Activated naive CD8-positive, alpha-beta T cell treated with anti-CD3 and anti-CD28 coated beads, Interleukin-2, amount 10 ng/mL, durations not matched to agents 7 days and 5 days (primary cell): ENCODE results near the gene MRNIP. TPM values are rescaled to one million over a fixed set of nuclear protein-coding genes. Genes with fewer than 3 reads are reported as not detected.
A peak's percentile ranks its signal among the peaks of the same experiment; 100 is the strongest.

ENCODE experiments used
- ATAC-seq: fragments of 150-1000 bp; cut with Tn5 transposase; one replicate; pipeline ENCODE4 v1.10.0; 2021; ENCODE audit warnings: low read depth, moderate library complexity
- POLR2A ChIA-PET: fragments of 350-600 bp; sonication (Branson Sonifier 250); formaldehyde crosslinking; loops from one replicate; lab custom pipeline; 2021; ENCODE audit warnings: antibody characterized with exemption; lab: Charles Lee
- DNase-seq: peaks from one replicate; pipeline ENCODE4 v3.0.0; 2021
- H3K27ac Mint-ChIP-seq: one replicate; pipeline ENCODE4 v1.8.0; 2022; ENCODE audit warnings: mild to moderate bottlenecking, mixed read lengths
- H3K27me3 Mint-ChIP-seq: one replicate; pipeline ENCODE4 v1.8.0; 2022; ENCODE audit warnings: mild to moderate bottlenecking, moderate library complexity, mixed read lengths
- H3K36me3 Mint-ChIP-seq: one replicate; pipeline ENCODE4 v1.8.0; 2021; ENCODE audit warnings: mild to moderate bottlenecking, mixed read lengths
- H3K4me1 Mint-ChIP-seq: one replicate; pipeline ENCODE4 v1.8.0; 2021; ENCODE audit warnings: mixed read lengths
- H3K4me3 Mint-ChIP-seq: one replicate; pipeline ENCODE4 v1.8.0; 2022; ENCODE audit warnings: mild to moderate bottlenecking, moderate library complexity, mixed read lengths
- H3K9me3 Mint-ChIP-seq: one replicate; pipeline ENCODE4 v1.8.0; 2021; ENCODE audit warnings: mixed read lengths
- total RNA-seq, 2 experiments: library from RNA; stranded (reverse); gene quantifications; one replicate each; pipeline ENCODE4 v1.2.3, GENCODE V29; 2021

The MRNIP gene
- total RNA-seq, 2 experiments from 2014 or later = 46.1 to 47.4 TPM

- H3K36me3 Mint-ChIP-seq = peaks cover 11% of the 10 kb centered on the region
- no peak overlapping the region for H3K4me3 Mint-ChIP-seq
- peaks cover 2% of the 10 kb centered on the region for H3K4me1 Mint-ChIP-seq
- ATAC-seq (no peak), DNase-seq (no peak)
- POLR2A ChIA-PET = no interaction called here
- no peaks in the 10 kb centered on the region for H3K27me3 Mint-ChIP-seq
- no peak overlapping the region for H3K27ac Mint-ChIP-seq
- H3K9me3 Mint-ChIP-seq = no peaks in the 10 kb centered on the region
Measured at GRCh38 chr5:179895861-179896260, 37.2 kb upstream of the MRNIP start.

- no peaks in the 10 kb centered on the region for H3K9me3 Mint-ChIP-seq
- H3K36me3 Mint-ChIP-seq = peaks cover 11% of the 10 kb centered on the region
- ATAC-seq = no peak
- H3K4me3 Mint-ChIP-seq = no peak overlapping the region
- POLR2A ChIA-PET = no interaction called here
- DNase-seq = no peak
- no peaks in the 10 kb centered on the region for H3K27me3 Mint-ChIP-seq
- H3K4me1 Mint-ChIP-seq = no peaks in the 10 kb centered on the region
- no peak overlapping the region for H3K27ac Mint-ChIP-seq
Measured at GRCh38 chr5:179893958-179894895, 35.6 kb upstream of the MRNIP start.

GRCh38 chr5:179893076-179893957 lies 34.7 kb upstream of the MRNIP start:
- no peak overlapping the region for H3K27ac Mint-ChIP-seq
- no peaks in the 10 kb centered on the region for H3K4me1 Mint-ChIP-seq
- ATAC-seq (no peak), DNase-seq (no peak)
- H3K9me3 Mint-ChIP-seq = no peaks in the 10 kb centered on the region
- no peaks in the 10 kb centered on the region for H3K27me3 Mint-ChIP-seq
- POLR2A ChIA-PET = no interaction called here
- H3K36me3 Mint-ChIP-seq = peaks cover 11% of the 10 kb centered on the region
- H3K4me3 Mint-ChIP-seq = no peak overlapping the region

GRCh38 chr5:179892255-179892654 lies 33.6 kb upstream of the MRNIP start:
- POLR2A ChIA-PET = no interaction called here
- Mint-ChIP-seq H3K27me3 (no peaks in the 10 kb centered on the region), H3K4me1 (no peaks in the 10 kb centered on the region), H3K4me3 (no peak overlapping the region), H3K27ac (no peak overlapping the region), H3K9me3 (no peaks in the 10 kb centered on the region), H3K36me3 (peaks cover 16% of the 10 kb centered on the region)
- DNase-seq (no peak), ATAC-seq (no peak)

GRCh38 chr5:179890751-179891682 lies 32.4 kb upstream of the MRNIP start:
- no peaks in the 10 kb centered on the region for H3K4me1 Mint-ChIP-seq
- peaks cover 28% of the 10 kb centered on the region for H3K36me3 Mint-ChIP-seq
- H3K4me3 Mint-ChIP-seq = no peak overlapping the region
- H3K9me3 Mint-ChIP-seq = peaks cover under 1% of the 10 kb centered on the region
- POLR2A ChIA-PET = no interaction called here
- ATAC-seq (no peak), DNase-seq (no peak)
- H3K27me3 Mint-ChIP-seq = no peaks in the 10 kb centered on the region
- no peak overlapping the region for H3K27ac Mint-ChIP-seq

GRCh38 chr5:179889885-179890284 lies 31.3 kb upstream of the MRNIP start:
- peaks cover 4% of the 10 kb centered on the region for H3K9me3 Mint-ChIP-seq
- no peak overlapping the region for H3K4me3 Mint-ChIP-seq
- POLR2A ChIA-PET = no interaction called here
- no peak for ATAC-seq
- no peaks in the 10 kb centered on the region for H3K4me1 Mint-ChIP-seq
- no peaks in the 10 kb centered on the region for H3K27me3 Mint-ChIP-seq
- peaks cover 40% of the 10 kb centered on the region for H3K36me3 Mint-ChIP-seq
- no peak overlapping the region for H3K27ac Mint-ChIP-seq
- DNase-seq = no peak

- Mint-ChIP-seq H3K27me3 (no peaks in the 10 kb centered on the region), H3K4me3 (no peak overlapping the region), H3K9me3 (peaks cover 17% of the 10 kb centered on the region), H3K4me1 (no peaks in the 10 kb centered on the region), H3K27ac (no peak overlapping the region), H3K36me3 (peaks cover 61% of the 10 kb centered on the region)
- POLR2A ChIA-PET = no interaction called here
- DNase-seq (no peak), ATAC-seq (no peak)
Measured at GRCh38 chr5:179887802-179888201, 29.2 kb upstream of the MRNIP start.

- DNase-seq = no peak
Measured at GRCh38 chr5:179887095-179887494, 28.5 kb upstream of the MRNIP start.

GRCh38 chr5:179886190-179886911 lies 27.7 kb upstream of the MRNIP start:
- POLR2A ChIA-PET = no interaction called here
- no peaks in the 10 kb centered on the region for H3K4me1 Mint-ChIP-seq
- DNase-seq (no peak), ATAC-seq (no peak)
- no peak overlapping the region for H3K4me3 Mint-ChIP-seq
- H3K27ac Mint-ChIP-seq = no peak overlapping the region
- peaks cover 73% of the 10 kb centered on the region for H3K36me3 Mint-ChIP-seq
- H3K27me3 Mint-ChIP-seq = no peaks in the 10 kb centered on the region
- H3K9me3 Mint-ChIP-seq = peaks cover 19% of the 10 kb centered on the region

More at GRCh38 chr5:179887095-179887494, 28.5 kb upstream of the MRNIP start:
- no peak for ATAC-seq
- H3K4me1 Mint-ChIP-seq = no peaks in the 10 kb centered on the region
- peaks cover 68% of the 10 kb centered on the region for H3K36me3 Mint-ChIP-seq
- peaks cover 19% of the 10 kb centered on the region for H3K9me3 Mint-ChIP-seq
- H3K4me3 Mint-ChIP-seq = no peak overlapping the region
- POLR2A ChIA-PET = no interaction called here
- H3K27me3 Mint-ChIP-seq = no peaks in the 10 kb centered on the region
- no peak overlapping the region for H3K27ac Mint-ChIP-seq

- POLR2A ChIA-PET = no interaction called here
- H3K4me1 Mint-ChIP-seq = no peaks in the 10 kb centered on the region
- ATAC-seq (no peak), DNase-seq (no peak)
- no peak overlapping the region for H3K4me3 Mint-ChIP-seq
- peaks cover 19% of the 10 kb centered on the region for H3K9me3 Mint-ChIP-seq
- peaks cover 75% of the 10 kb centered on the region for H3K36me3 Mint-ChIP-seq
- peak overlapping the region; percentile 58 for H3K27ac Mint-ChIP-seq
- H3K27me3 Mint-ChIP-seq = no peaks in the 10 kb centered on the region
Measured at GRCh38 chr5:179885491-179886090, 27.0 kb upstream of the MRNIP start.

GRCh38 chr5:179883163-179883562 lies 24.5 kb upstream of the MRNIP start:
- Mint-ChIP-seq H3K9me3 (peaks cover 19% of the 10 kb centered on the region), H3K27ac (no peak overlapping the region), H3K4me1 (no peaks in the 10 kb centered on the region), H3K27me3 (no peaks in the 10 kb centered on the region), H3K36me3 (peaks cover 66% of the 10 kb centered on the region), H3K4me3 (no peak overlapping the region)
- ATAC-seq (no peak), DNase-seq (no peak)
- POLR2A ChIA-PET = no interaction called here

GRCh38 chr5:179882338-179882737 lies 23.7 kb upstream of the MRNIP start:
- Mint-ChIP-seq H3K4me3 (no peak overlapping the region), H3K4me1 (no peaks in the 10 kb centered on the region), H3K27me3 (no peaks in the 10 kb centered on the region), H3K36me3 (peaks cover 65% of the 10 kb centered on the region), H3K9me3 (peaks cover 19% of the 10 kb centered on the region), H3K27ac (no peak overlapping the region)
- DNase-seq (no peak), ATAC-seq (no peak)
- POLR2A ChIA-PET = no interaction called here
